H9 (cell line): Measurements from ENCODE around the gene HSPA4. TPM values are rescaled to one million over a fixed set of nuclear protein-coding genes. Genes with fewer than 3 reads are reported as not detected.
"Not testable (repeated sequence)": the region's sequence is repeated elsewhere in the genome, so short reads cannot be mapped to it uniquely, and the experiment has no call there.

Experiments
- DNase-seq: peaks from one replicate; pipeline ENCODE4 v3.0.0-alpha.2; 2017
- H2AFZ ChIP-seq: one replicate; pipeline ENCODE4 v1.6.1; 2013; ENCODE audit warnings: mild to moderate bottlenecking, low read length, control low read depth, moderate library complexity
- H2AK5ac ChIP-seq: 2 replicates; pipeline ENCODE4 v1.6.1; 2013; ENCODE audit warnings: low read length, control low read depth, mixed read lengths; ENCODE audit not compliant: insufficient read length
- H2BK120ac ChIP-seq: one replicate; pipeline ENCODE4 v1.6.1; 2013; ENCODE audit warnings: low read depth, mild to moderate bottlenecking, low read length, control low read depth, inconsistent platforms; ENCODE audit not compliant: poor library complexity, severe bottlenecking
- H2BK12ac ChIP-seq: 2 replicates; pipeline ENCODE4 v1.6.1; 2013; ENCODE audit warnings: low read length, control low read depth, mixed read lengths, low read depth; ENCODE audit not compliant: insufficient read length
- H2BK15ac ChIP-seq: 2 replicates; pipeline ENCODE4 v1.6.1; 2013; ENCODE audit warnings: low read depth, low read length, control low read depth
- H2BK20ac ChIP-seq: one replicate; pipeline ENCODE4 v1.6.1; 2013; ENCODE audit warnings: low read depth, mild to moderate bottlenecking, low read length, control low read depth, inconsistent platforms; ENCODE audit not compliant: poor library complexity, severe bottlenecking
- H2BK5ac ChIP-seq: 2 replicates; pipeline ENCODE4 v1.6.1; 2013; ENCODE audit warnings: low read length, control low read depth, mixed read lengths; ENCODE audit not compliant: insufficient read length
- H3K14ac ChIP-seq: 2 replicates; pipeline ENCODE4 v1.6.1; 2013; ENCODE audit warnings: low read length, control low read depth; ENCODE audit not compliant: insufficient read depth
- H3K18ac ChIP-seq: 2 replicates; pipeline ENCODE4 v1.6.1; 2013; ENCODE audit warnings: low read depth, mild to moderate bottlenecking, mixed read lengths, low read length, control low read depth; ENCODE audit not compliant: insufficient read length
- H3K23ac ChIP-seq: 2 replicates; pipeline ENCODE4 v1.6.1; 2013; ENCODE audit warnings: low read length, control low read depth, mixed read lengths, low read depth; ENCODE audit not compliant: insufficient read length
- H3K23me2 ChIP-seq: 2 replicates; pipeline ENCODE4 v1.6.1; 2013; ENCODE audit warnings: low read depth, mild to moderate bottlenecking, mixed read lengths, low read length, control low read depth; ENCODE audit not compliant: insufficient read length, poor library complexity, severe bottlenecking
- H3K27ac ChIP-seq: 2 replicates; pipeline ENCODE4 v1.5.1; 2013; ENCODE audit warnings: low read length, control low read depth, mixed read lengths, low read depth; ENCODE audit not compliant: insufficient read length
- H3K27me3 ChIP-seq: 2 replicates; pipeline ENCODE4 v1.6.1; 2013; ENCODE audit warnings: low read length, control low read depth, inconsistent platforms; ENCODE audit not compliant: insufficient read depth
- H3K4ac ChIP-seq: 2 replicates; pipeline ENCODE4 v1.6.1; 2013; ENCODE audit warnings: low read depth, mild to moderate bottlenecking, control low read depth, inconsistent platforms, low read length, moderate library complexity
- H3K4me1 ChIP-seq: 2 replicates; pipeline ENCODE4 v1.6.1; 2013; ENCODE audit warnings: low read length, control low read depth, inconsistent platforms; ENCODE audit not compliant: insufficient read depth
- H3K4me2 ChIP-seq: 2 replicates; pipeline ENCODE4 v1.6.1; 2013; ENCODE audit warnings: low read length, control low read depth, mixed read lengths; ENCODE audit not compliant: insufficient read length, insufficient read depth
- H3K56ac ChIP-seq: 2 replicates; pipeline ENCODE4 v1.6.1; 2013; ENCODE audit warnings: low read depth, mild to moderate bottlenecking, mixed read lengths, low read length, control low read depth; ENCODE audit not compliant: insufficient read length
- H3K79me1 ChIP-seq: 2 replicates; pipeline ENCODE4 v1.6.1; 2013; ENCODE audit warnings: low read depth, mild to moderate bottlenecking, moderate library complexity, low read length, control low read depth, inconsistent platforms; ENCODE audit not compliant: insufficient read depth, poor library complexity, severe bottlenecking
- H3K79me2 ChIP-seq: 2 replicates; pipeline ENCODE4 v1.6.1; 2013; ENCODE audit warnings: low read length, control low read depth, inconsistent platforms; ENCODE audit not compliant: insufficient read depth
- H3K9ac ChIP-seq: 2 replicates; pipeline ENCODE4 v1.6.1; 2013; ENCODE audit warnings: low read length, control low read depth, mixed read lengths; ENCODE audit not compliant: insufficient read length; ENCODE audit errors: extremely low read depth
- H3K9me3 ChIP-seq: one replicate; pipeline ENCODE4 v1.6.1; 2013; ENCODE audit warnings: low read depth, low read length, inconsistent platforms; ENCODE audit not compliant: control insufficient read depth
- H3T11ph ChIP-seq: one replicate; pipeline ENCODE4 v1.6.1; 2013; ENCODE audit warnings: mild to moderate bottlenecking, low read length, control low read depth, inconsistent platforms
- H4K20me1 ChIP-seq: one replicate; pipeline ENCODE4 v1.6.1; 2013; ENCODE audit not compliant: control insufficient read depth, insufficient read length, insufficient read depth
- H4K5ac ChIP-seq: 2 replicates; pipeline ENCODE4 v1.6.1; 2013; ENCODE audit warnings: low read depth, mild to moderate bottlenecking, mixed read lengths, low read length, control low read depth; ENCODE audit not compliant: insufficient read length
- H4K8ac ChIP-seq: replicated peaks from 2 replicates; pipeline ENCODE4 v1.6.1; 2013; ENCODE audit warnings: low read length, control low read depth, mixed read lengths, low read depth; ENCODE audit not compliant: insufficient read length
- H4K91ac ChIP-seq: 2 replicates; pipeline ENCODE4 v1.6.1; 2013; ENCODE audit warnings: low read depth, mild to moderate bottlenecking, moderate library complexity, mixed read lengths, low read length, control low read depth; ENCODE audit not compliant: insufficient read length
- H3K27ac Mint-ChIP-seq, 3 experiments: 2 replicates in 2 of 3; 3 replicates in 1 of 3; pipeline ENCODE4 v1.8.0; 2020 to 2021; ENCODE audit warnings: mixed read lengths in 3 of 3, mild to moderate bottlenecking in 1 of 3, moderate library complexity in 1 of 3
- H3K27me3 Mint-ChIP-seq: 2 replicates; pipeline ENCODE4 v1.8.0; 2021; ENCODE audit warnings: low read depth, mild to moderate bottlenecking, moderate library complexity, mixed read lengths
- H3K36me3 Mint-ChIP-seq, 3 experiments: 2 replicates in 2 of 3; 3 replicates in 1 of 3; pipeline ENCODE4 v1.8.0; 2020 to 2021; ENCODE audit warnings: low read depth in 3 of 3, mixed read lengths in 3 of 3; ENCODE audit not compliant: insufficient read depth in 1 of 3
- H3K4me1 Mint-ChIP-seq, 2 experiments: 2 replicates each; pipeline ENCODE4 v1.8.0; 2020; ENCODE audit warnings: mixed read lengths in 2 of 2
- H3K4me3 Mint-ChIP-seq, 2 experiments: 2 replicates in 1 of 2; 3 replicates in 1 of 2; pipeline ENCODE4 v1.8.0; 2020 to 2021; ENCODE audit warnings: mild to moderate bottlenecking in 2 of 2, mixed read lengths in 2 of 2, moderate library complexity in 1 of 2
- H3K9me3 Mint-ChIP-seq, 2 experiments: 2 replicates in 1 of 2; 3 replicates in 1 of 2; pipeline ENCODE4 v1.8.0; 2020; ENCODE audit warnings: mild to moderate bottlenecking in 2 of 2, mixed read lengths in 2 of 2, moderate library complexity in 1 of 2
- CTCF ChIP-seq: fragments of 200-600 bp; sonication (generic); conservative IDR thresholded peaks from 3 replicates; pipeline ENCODE4 v1.8.0; 2021; ENCODE audit warnings: antibody characterized with exemption, mild to moderate bottlenecking
- WGBS: extraction: QIAGEN DNeasy Blood & Tissue Kit; methylation state at CpG from one replicate; pipeline ENCODE4 v1.1.7; 2013; ENCODE audit warnings: missing lambda C conversion rate, low lambda C conversion rate, mixed read lengths; ENCODE audit not compliant: insufficient read length; ENCODE audit errors: extremely low coverage; 5-methylcytosine and 5-hydroxymethylcytosine counted together
- total RNA-seq: library from RNA; stranded (reverse); gene quantifications from 2 replicates; pipeline ENCODE4 v1.2.1, GENCODE V29; 2021

Gene HSPA4
- total RNA-seq, 1 experiment from 2014 or later = 293 TPM

GRCh38 chr5:133006653-133007052, 45.2 kb upstream of the HSPA4 start:
- no CpG with 5 or more reads among the region's 1 CpG for WGBS
- no peaks in the 10 kb centered on the region for H3K4me1 Mint-ChIP-seq

GRCh38 chr5:133008455-133008854, 43.4 kb upstream of the HSPA4 start:
- H4K91ac ChIP-seq, H2AFZ ChIP-seq, H3K9me3 Mint-ChIP-seq, H3K14ac ChIP-seq, H3K79me1 ChIP-seq, H4K20me1 ChIP-seq, H2BK20ac ChIP-seq, H3K4me3 Mint-ChIP-seq, H3K4me2 ChIP-seq, DNase-seq, H3K56ac ChIP-seq, H3K4me1 Mint-ChIP-seq, H3K18ac ChIP-seq, H2BK5ac ChIP-seq, H3K4me1 ChIP-seq, H3K27ac ChIP-seq, H3K9me3 ChIP-seq, H3K27me3 Mint-ChIP-seq, H2BK120ac ChIP-seq, H3K79me2 ChIP-seq, H4K8ac ChIP-seq, H3K23me2 ChIP-seq, H4K5ac ChIP-seq, H2BK12ac ChIP-seq, H3K27ac Mint-ChIP-seq, H3K23ac ChIP-seq, H2AK5ac ChIP-seq, H3K4ac ChIP-seq, H2BK15ac ChIP-seq, H3T11ph ChIP-seq, H3K9ac ChIP-seq, H3K27me3 ChIP-seq: not testable (repeated sequence)
- no CpG with 5 or more reads among the region's 6 CpGs for WGBS
- H3K36me3 Mint-ChIP-seq = peaks cover 15 to 29% (median 20%) of the 10 kb centered on the region in 3 experiments

More at GRCh38 chr5:133006653-133007052, 45.2 kb upstream of the HSPA4 start:
- peaks cover 1 to 5% of the 10 kb centered on the region in 2 experiments; a peak in 2 of 5 replicates for H3K9me3 Mint-ChIP-seq
- Histone ChIP-seq H3K18ac (no peak overlapping the region), H2BK20ac (no peak overlapping the region), H3K56ac (no peak overlapping the region), H4K8ac (no peak overlapping the region), H3K79me2 (no peaks in the 10 kb centered on the region), H3K27ac (no peak overlapping the region), H3K9me3 (no peaks in the 10 kb centered on the region), H4K20me1 (no peaks in the 10 kb centered on the region), H3K79me1 (no peaks in the 10 kb centered on the region), H3K14ac (no peak overlapping the region), H2BK5ac (no peak overlapping the region), H2BK120ac (no peak overlapping the region), H4K5ac (no peak overlapping the region), H2BK12ac (no peak overlapping the region), H3K4ac (no peak overlapping the region), H2AFZ (no peak overlapping the region), H3K9ac (no peak overlapping the region), H3K23ac (no peak overlapping the region), H3K4me1 (no peaks in the 10 kb centered on the region), H3K23me2 (no peaks in the 10 kb centered on the region), H3T11ph (no peak overlapping the region), H2AK5ac (no peak overlapping the region), H4K91ac (no peak overlapping the region), H3K27me3 (no peaks in the 10 kb centered on the region), H2BK15ac (no peak overlapping the region), H3K4me2 (no peak overlapping the region)
- H3K36me3 Mint-ChIP-seq = peaks cover 12 to 38% (median 24%) of the 10 kb centered on the region in 3 experiments
- H3K27ac Mint-ChIP-seq = no peak overlapping the region
- H3K4me3 Mint-ChIP-seq = no peak overlapping the region
- no peak for DNase-seq
- no peak for TF ChIP-seq CTCF
- no peaks in the 10 kb centered on the region for H3K27me3 Mint-ChIP-seq
